ENCODE measurements around the gene PIK3AP1. TPM values are rescaled to one million over a fixed set of nuclear protein-coding genes. Genes with fewer than 3 reads are reported as not detected.

The PIK3AP1 gene
- total and polyA plus RNA-seq, 2 of the 4 experiments (the other 2 are of a cell fraction) = under 0.01 to 0.14 TPM

GRCh38 chr10:96690755-96691730, 29.3 kb downstream of the PIK3AP1 start:
- no peak overlapping the region for H3K9ac ChIP-seq (ENCODE audit: low read depth, low read length)
- H3K4me1 ChIP-seq (ENCODE audit: control insufficient read depth, insufficient read depth, low read length) = peaks cover 5% of the 10 kb centered on the region
- H3K18ac ChIP-seq (ENCODE audit: low read depth, low read length) = no peak overlapping the region
- no TSS peak for BruUV-seq (replicated peaks)
- H3K9me3 ChIP-seq (ENCODE audit: control insufficient read depth, insufficient read depth, low read length) = no peaks in the 10 kb centered on the region
- peak; percentile 34; the same call in 1 of the 2 replicates for TF ChIP-seq FOS (IDR thresholded peaks at IDR 0.05; ENCODE audit: low read depth, low read length)
- TF ChIP-seq POLR2A (IDR thresholded peaks at IDR 0.05; ENCODE audit: low read depth, low read length) = no peak
- peak; percentile 21; the same call in 1 of the 2 replicates for TF ChIP-seq CTCF (conservative IDR thresholded peaks at IDR 0.05; ENCODE audit: low read depth, low read length)
- TF ChIP-seq RAD21 (IDR thresholded peaks at IDR 0.05; ENCODE audit: low read length) = peak; percentile 33
- TF ChIP-seq SMC3 (IDR thresholded peaks at IDR 0.05; ENCODE audit: low read depth, low read length) = no peak
- H3K27ac ChIP-seq (ENCODE audit: insufficient read depth, low read length) = no peak overlapping the region
- no peak overlapping the region for H4K8ac ChIP-seq (ENCODE audit: low read depth in 2 of 2, low read length in 2 of 2)
- H3K14ac ChIP-seq (replicated peaks; ENCODE audit: low read depth, low read length) = no peak overlapping the region; the same call in 1 of the 2 replicates
- peak; percentile 67 for ATAC-seq (ENCODE audit: low read depth)
- H2BK20ac ChIP-seq (ENCODE audit: low read depth, low read length) = 0 out of 2 replicates have a peak overlapping the region, but pooled peaks have one; percentile 7
- dilution Hi-C loops (cut with HindIII; ENCODE audit: low sequenced_read_pairs, unreplicated experiment) = no loop called here
- H2AFZ ChIP-seq (replicated peaks; ENCODE audit: low read length, poor library complexity) = no peak overlapping the region
- H4K5ac ChIP-seq (ENCODE audit: low read depth, low read length) = no peak overlapping the region
- POLR2A ChIA-PET (ENCODE audit: unreplicated experiment) = no interaction called here
- no peak overlapping the region for H3K56ac ChIP-seq (ENCODE audit: extremely low read depth, insufficient read depth, low read length)
- H3K36me3 ChIP-seq (ENCODE audit: control insufficient read depth, insufficient read depth, low read length) = no peaks in the 10 kb centered on the region
- H2AK9ac ChIP-seq (replicated peaks; ENCODE audit: low read depth, low read length, poor library complexity) = no peak overlapping the region
- H3K4ac ChIP-seq (ENCODE audit: low read depth, low read length) = no peak overlapping the region
- H3K4me2 ChIP-seq (ENCODE audit: low read depth, low read length) = no peak overlapping the region
- no peak overlapping the region for H3K4me3 ChIP-seq (ENCODE audit: insufficient read depth, low read depth, low read length)
- no peaks in the 10 kb centered on the region for H3K27me3 ChIP-seq (ENCODE audit: control insufficient read depth, insufficient read depth, low read length)
- H2BK120ac ChIP-seq (ENCODE audit: low read depth, low read length) = no peak overlapping the region
- in situ Hi-C loops (cut with MboI; ENCODE audit: low sequenced_read_pairs) = no loop called here
- DNase-seq = peak; percentile 33
- intact Hi-C loops (cut with micrococcal nuclease) = loop anchor here (2.0 kb wide), 1 partner anchor 50 kb away; no protein-coding TSS in a partner anchor
- H3K79me1 ChIP-seq (ENCODE audit: low read depth in 1 of 2, low read length in 2 of 2) = no peaks in the 10 kb centered on the region
- H2AK5ac ChIP-seq (ENCODE audit: low read depth, low read length) = no peak overlapping the region
- H2BK15ac ChIP-seq (ENCODE audit: low read depth, low read length) = no peak overlapping the region
- no peaks in the 10 kb centered on the region for H4K20me1 ChIP-seq (ENCODE audit: insufficient read depth, low read length)
- no peak overlapping the region for H4K91ac ChIP-seq (ENCODE audit: insufficient read depth, low read depth, low read length)
- peaks cover 4% of the 10 kb centered on the region; the same call in 1 of the 2 replicates for H3K9me1 ChIP-seq (ENCODE audit: insufficient read depth, low read length)
- H2BK5ac ChIP-seq (ENCODE audit: low read depth, low read length, poor library complexity, severe bottlenecking) = no peak overlapping the region
- CTCF ChIA-PET = interaction anchor here (1.0 kb wide), 1 partner anchor 19 kb away, joined by 3 read pairs; no protein-coding TSS in a partner anchor
- 80% methylated on average over 1 of the region's 9 CpGs; no CpG with 5 or more reads in 1 of the 2 experiments for WGBS, 2 experiments (ENCODE audit: extremely low coverage in 2 of 2, insufficient read length in 1 of 2)
- no peak overlapping the region for H3K23ac ChIP-seq (ENCODE audit: low read depth, low read length)
